DOHH2 (cell line): ENCODE measurements around the gene OCIAD2.

Source experiments
- H3F3A ChIP-seq: fragments of 200-600 bp; sonication (generic), shearing (Covaris generic); 2 replicates; pipeline ENCODE4 v1.6.0; 2016; ENCODE audit warnings: antibody characterized with exemption, mild to moderate bottlenecking; ENCODE audit not compliant: control insufficient read depth, insufficient read depth
- H3K27ac ChIP-seq: fragments of 200-600 bp; sonication (generic); 2 replicates; pipeline ENCODE4 v1.5.1; 2014; ENCODE audit warnings: low read depth, mild to moderate bottlenecking, low read length, moderate library complexity
- H3K27me3 ChIP-seq: fragments of 200-600 bp; sonication (generic); 2 replicates; pipeline ENCODE4 v1.6.1; 2014; ENCODE audit warnings: mild to moderate bottlenecking, low read length, mixed read lengths; ENCODE audit not compliant: control insufficient read depth
- H3K36me3 ChIP-seq: fragments of 200-600 bp; sonication (generic); 2 replicates; pipeline ENCODE4 v1.6.1; 2014; ENCODE audit warnings: mild to moderate bottlenecking, low read length, moderate library complexity, mixed read lengths; ENCODE audit not compliant: control insufficient read depth
- H3K4me1 ChIP-seq: fragments of 200-600 bp; sonication (generic); 2 replicates; pipeline ENCODE4 v1.6.1; 2014; ENCODE audit warnings: mild to moderate bottlenecking, low read length, mixed read lengths; ENCODE audit not compliant: control insufficient read depth
- H3K4me2 ChIP-seq: fragments of 200-600 bp; sonication (generic); 2 replicates; pipeline ENCODE4 v1.6.0; 2014; ENCODE audit warnings: mild to moderate bottlenecking, low read length, moderate library complexity
- H3K4me3 ChIP-seq: fragments of 200-600 bp; sonication (generic); 2 replicates; pipeline ENCODE4 v1.5.1; 2014; ENCODE audit warnings: mild to moderate bottlenecking, low read length, mixed read lengths
- H3K79me2 ChIP-seq: fragments of 200-600 bp; sonication (generic); 2 replicates; pipeline ENCODE4 v1.6.1; 2014; ENCODE audit warnings: mild to moderate bottlenecking, low read length, mixed read lengths; ENCODE audit not compliant: control insufficient read depth
- H3K9me2 ChIP-seq: fragments of 200-600 bp; sonication (generic); replicated peaks from 2 replicates; pipeline ENCODE4 v1.6.1; 2014; ENCODE audit warnings: mild to moderate bottlenecking, low read length, mixed read lengths; ENCODE audit not compliant: control insufficient read depth
- H3K9me3 ChIP-seq: fragments of 200-600 bp; sonication (generic); 2 replicates; pipeline ENCODE4 v1.6.1; 2014; ENCODE audit warnings: antibody characterized with exemption, low read length, mixed read lengths; ENCODE audit not compliant: control insufficient read depth, insufficient read depth
- H4K20me1 ChIP-seq: fragments of 200-600 bp; sonication (generic); 2 replicates; pipeline ENCODE4 v1.6.0; 2014; ENCODE audit warnings: low read depth, mild to moderate bottlenecking, antibody characterized with exemption, low read length, moderate library complexity; ENCODE audit not compliant: control insufficient read depth, insufficient read depth
- CTCF ChIP-seq: fragments of 200-600 bp; sonication (generic); IDR thresholded peaks from one replicate; pipeline ENCODE4 v1.5.1; 2014; ENCODE audit warnings: antibody characterized with exemption, mild to moderate bottlenecking, low read depth, low read length; ENCODE audit not compliant: poor library complexity, severe bottlenecking
- EZH2phosphoT487 ChIP-seq: fragments of 200-600 bp; sonication (generic); IDR thresholded peaks from 2 replicates; pipeline ENCODE4 v1.6.1; 2017; ENCODE audit warnings: borderline replicate concordance, mild to moderate bottlenecking, antibody characterized with exemption, low read length, moderate library complexity, mixed read lengths

OCIAD2 gene

DNA sequence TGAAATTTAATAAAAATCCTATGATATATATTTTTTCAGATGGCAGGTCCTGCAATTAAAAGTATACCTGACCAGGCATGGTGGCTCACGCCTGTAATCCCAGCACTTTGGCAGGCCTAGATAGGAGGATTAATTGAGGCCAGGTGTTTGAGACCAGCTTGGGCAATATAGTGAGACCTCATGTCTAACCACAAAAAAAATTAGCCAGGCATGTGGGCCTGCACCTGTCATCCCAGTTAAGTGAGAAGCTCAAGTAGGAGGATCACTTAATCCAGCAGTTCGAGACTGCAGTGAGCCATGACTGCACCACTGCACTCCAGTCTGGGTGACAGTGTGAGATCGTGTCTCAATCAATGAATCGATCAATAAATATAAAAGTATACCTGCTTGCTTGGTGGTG, 2.5 kb downstream of the OCIAD2 start:
- peaks cover 39% of the 10 kb centered on the region for H3K36me3 ChIP-seq
- no peaks in the 10 kb centered on the region for H3K9me2 ChIP-seq
- H3K27ac ChIP-seq, result no peak overlapping the region
- H3K79me2 ChIP-seq, result peaks cover 19% of the 10 kb centered on the region
- H3K9me3 ChIP-seq, result no peaks in the 10 kb centered on the region
- TF ChIP-seq EZH2phosphoT487 (no peak), CTCF (no peak)
- no peak overlapping the region for H3K4me3 ChIP-seq
- H3F3A ChIP-seq, result no peaks in the 10 kb centered on the region
- H3K4me2 ChIP-seq, result no peak overlapping the region
- H4K20me1 ChIP-seq, result no peaks in the 10 kb centered on the region
- H3K4me1 ChIP-seq, result peaks cover 29% of the 10 kb centered on the region
- H3K27me3 ChIP-seq, result no peaks in the 10 kb centered on the region

GRCh38 chr4:48902266-48902665, 4.3 kb downstream of the OCIAD2 start:
- Histone ChIP-seq H3K27ac (no peak overlapping the region), H3K79me2 (peaks cover 19% of the 10 kb centered on the region), H3K9me3 (no peaks in the 10 kb centered on the region), H3K4me3 (no peak overlapping the region), H3K36me3 (peaks cover 48% of the 10 kb centered on the region), H3K4me2 (no peak overlapping the region), H3K27me3 (no peaks in the 10 kb centered on the region), H4K20me1 (no peaks in the 10 kb centered on the region), H3K4me1 (peaks cover 30% of the 10 kb centered on the region), H3F3A (no peaks in the 10 kb centered on the region), H3K9me2 (no peaks in the 10 kb centered on the region)
- TF ChIP-seq CTCF (no peak), EZH2phosphoT487 (no peak)

DNA sequence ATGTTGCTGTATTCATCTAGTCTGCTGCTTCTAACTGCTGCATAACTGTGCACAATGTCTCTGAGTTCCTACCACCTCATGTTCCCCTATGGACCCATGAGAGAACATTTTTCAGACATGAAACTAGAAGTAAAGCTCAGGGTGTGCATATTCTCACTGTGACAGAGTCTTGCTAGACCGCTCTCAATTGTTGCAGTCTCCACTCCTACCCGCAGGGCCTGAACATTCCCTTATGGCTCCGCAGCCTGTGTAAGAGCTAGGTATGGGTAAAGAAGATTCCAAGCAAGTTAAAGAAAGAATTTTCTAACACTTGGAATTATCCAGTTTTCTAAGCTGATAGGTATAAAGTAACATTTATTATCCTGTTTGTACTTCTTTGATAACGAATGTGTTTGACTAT, 5.4 kb downstream of the OCIAD2 start:
- H3K27ac ChIP-seq, result no peak overlapping the region
- TF ChIP-seq CTCF (no peak), EZH2phosphoT487 (no peak)
- H3K36me3 ChIP-seq, result peaks cover 54% of the 10 kb centered on the region
- H4K20me1 ChIP-seq, result no peaks in the 10 kb centered on the region
- no peaks in the 10 kb centered on the region for H3K27me3 ChIP-seq
- H3K4me1 ChIP-seq, result peaks cover 25% of the 10 kb centered on the region
- no peak overlapping the region for H3K4me2 ChIP-seq
- no peaks in the 10 kb centered on the region for H3K9me3 ChIP-seq
- H3K9me2 ChIP-seq, result no peaks in the 10 kb centered on the region
- H3K4me3 ChIP-seq, result no peak overlapping the region
- peaks cover 16% of the 10 kb centered on the region for H3K79me2 ChIP-seq
- no peaks in the 10 kb centered on the region for H3F3A ChIP-seq

- Histone ChIP-seq H3F3A (no peaks in the 10 kb centered on the region), H4K20me1 (no peaks in the 10 kb centered on the region), H3K27ac (no peak overlapping the region), H3K9me3 (no peaks in the 10 kb centered on the region), H3K4me1 (peaks cover 13% of the 10 kb centered on the region), H3K36me3 (peaks cover 60% of the 10 kb centered on the region), H3K79me2 (peaks cover 5% of the 10 kb centered on the region; the same call in 1 of the 2 replicates), H3K4me2 (no peak overlapping the region), H3K27me3 (no peaks in the 10 kb centered on the region), H3K4me3 (no peak overlapping the region), H3K9me2 (no peaks in the 10 kb centered on the region)
- TF ChIP-seq CTCF (no peak), EZH2phosphoT487 (no peak)
Measured at GRCh38 chr4:48899950-48900349, 6.6 kb downstream of the OCIAD2 start.
